ENCODE data around the gene UBE2V1.

Gene UBE2V1

GRCh38 chr20:50058662-50059402, 54.1 kb downstream of the UBE2V1 start:
- no peak for DNase-seq

GRCh38 chr20:50057714-50058053, 55.3 kb downstream of the UBE2V1 start:
- DNase-seq: no peak

DNA sequence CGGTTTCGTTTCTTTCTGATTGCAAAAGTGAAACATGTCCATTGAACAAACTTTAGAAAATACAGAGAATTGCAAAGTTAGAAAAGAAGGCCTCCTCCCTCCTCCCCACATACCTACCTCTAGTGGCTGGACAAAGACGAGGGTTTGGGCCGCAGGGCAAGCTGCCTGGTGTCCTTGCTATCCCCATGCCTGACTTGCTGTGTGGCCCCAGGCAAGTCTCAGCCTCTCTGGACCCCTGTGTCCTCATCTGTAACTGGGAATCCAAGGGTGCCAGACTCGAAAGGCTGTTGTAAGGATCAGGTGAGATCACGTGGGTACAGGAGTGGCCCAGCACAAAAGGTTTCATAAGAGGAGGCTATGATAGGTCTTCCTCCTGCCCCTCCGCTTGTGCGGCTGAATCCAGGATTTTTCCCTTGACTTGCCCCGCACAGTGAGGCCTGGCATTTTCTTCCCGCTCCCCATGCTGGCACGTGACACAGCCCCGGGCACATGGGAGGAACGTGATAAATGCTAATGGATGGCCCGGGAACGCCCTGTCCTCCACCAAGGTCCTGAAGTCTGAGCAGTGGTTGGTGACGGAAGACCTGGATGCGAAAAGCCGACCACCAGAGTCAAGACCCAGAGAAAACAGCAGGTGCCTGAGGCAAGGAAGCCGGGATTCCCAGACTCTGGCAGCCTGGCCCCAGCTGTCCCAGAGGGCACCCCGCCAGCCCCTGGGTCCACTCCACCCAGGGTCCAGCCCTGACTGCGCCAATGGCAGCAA, 55.8 kb downstream of the UBE2V1 start:
- no peak for DNase-seq

DNA sequence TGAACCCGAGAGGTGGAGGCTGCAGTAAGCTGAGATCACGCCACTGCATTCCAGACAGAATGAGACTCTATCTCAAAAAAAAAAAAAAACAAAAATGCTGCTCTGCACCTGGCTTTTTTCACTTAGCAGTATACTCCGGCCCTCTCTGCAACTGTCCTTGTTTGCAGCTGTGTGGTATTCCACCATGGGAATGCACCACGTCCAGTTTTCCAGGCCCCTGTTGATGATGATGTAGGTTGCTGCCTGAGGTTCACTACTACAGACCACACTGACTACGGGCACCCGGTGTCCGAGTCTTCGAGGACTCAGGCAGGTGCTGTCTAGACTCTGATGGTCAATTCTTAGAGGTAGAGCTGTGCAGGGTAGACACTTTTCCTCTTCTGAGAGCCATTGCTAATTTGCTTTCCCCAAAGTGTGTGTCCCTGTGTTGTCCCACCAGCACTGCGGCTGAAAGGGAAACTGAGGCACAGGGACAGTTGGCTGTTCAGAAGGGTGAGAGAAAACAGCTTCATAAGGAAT, 56.5 kb downstream of the UBE2V1 start:
- DNase-seq: no peak

- DNase-seq: no peak
Measured at GRCh38 chr20:50055524-50056083, 57.3 kb downstream of the UBE2V1 start.

GRCh38 chr20:50054626-50055511, 58.1 kb downstream of the UBE2V1 start:
- no peak for DNase-seq

GRCh38 chr20:50054231-50054547, 58.8 kb downstream of the UBE2V1 start:
- no peak for DNase-seq

DNA sequence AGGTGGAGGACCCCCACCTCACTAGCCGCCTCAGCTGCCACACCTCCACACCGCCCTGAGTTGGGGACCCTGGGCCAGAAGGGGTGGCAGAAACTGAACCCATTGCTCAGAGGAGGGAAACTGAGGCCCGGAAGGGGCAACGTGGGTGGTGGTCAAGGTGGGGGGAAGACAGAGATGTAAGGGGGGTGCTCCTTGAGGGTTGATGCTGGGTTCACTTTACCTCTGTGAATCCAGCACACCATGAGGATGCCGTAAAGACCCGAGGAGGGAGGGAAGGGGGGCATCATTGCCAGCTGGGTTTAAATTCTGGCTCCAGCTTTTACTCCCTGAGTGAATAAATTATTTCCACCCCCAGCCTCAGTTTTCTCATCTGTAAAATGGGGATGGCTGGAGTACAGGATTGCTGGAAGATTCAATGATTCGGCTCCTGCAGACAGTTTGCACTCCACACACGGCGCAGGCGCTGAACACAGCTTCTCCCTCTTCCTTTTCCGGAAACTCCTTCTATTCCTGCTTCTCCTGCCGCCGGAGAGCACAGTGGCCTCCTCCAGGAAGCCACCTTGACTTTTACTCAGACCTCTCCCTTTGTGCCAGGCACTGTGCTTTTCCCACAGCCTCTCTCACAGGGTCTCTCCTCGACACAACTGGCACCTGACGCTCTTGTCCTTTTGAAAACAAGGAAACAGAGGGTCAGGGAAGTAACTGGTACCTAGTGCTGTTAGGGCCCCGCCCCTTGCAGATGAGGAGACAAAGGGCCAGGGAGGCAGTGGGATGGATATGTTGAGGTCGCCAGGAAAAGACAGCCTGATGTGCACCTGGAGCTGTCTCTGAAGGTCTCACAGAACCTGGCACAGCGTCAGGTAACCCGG, 59.4 kb downstream of the UBE2V1 start:
- DNase-seq: no peak

DNA sequence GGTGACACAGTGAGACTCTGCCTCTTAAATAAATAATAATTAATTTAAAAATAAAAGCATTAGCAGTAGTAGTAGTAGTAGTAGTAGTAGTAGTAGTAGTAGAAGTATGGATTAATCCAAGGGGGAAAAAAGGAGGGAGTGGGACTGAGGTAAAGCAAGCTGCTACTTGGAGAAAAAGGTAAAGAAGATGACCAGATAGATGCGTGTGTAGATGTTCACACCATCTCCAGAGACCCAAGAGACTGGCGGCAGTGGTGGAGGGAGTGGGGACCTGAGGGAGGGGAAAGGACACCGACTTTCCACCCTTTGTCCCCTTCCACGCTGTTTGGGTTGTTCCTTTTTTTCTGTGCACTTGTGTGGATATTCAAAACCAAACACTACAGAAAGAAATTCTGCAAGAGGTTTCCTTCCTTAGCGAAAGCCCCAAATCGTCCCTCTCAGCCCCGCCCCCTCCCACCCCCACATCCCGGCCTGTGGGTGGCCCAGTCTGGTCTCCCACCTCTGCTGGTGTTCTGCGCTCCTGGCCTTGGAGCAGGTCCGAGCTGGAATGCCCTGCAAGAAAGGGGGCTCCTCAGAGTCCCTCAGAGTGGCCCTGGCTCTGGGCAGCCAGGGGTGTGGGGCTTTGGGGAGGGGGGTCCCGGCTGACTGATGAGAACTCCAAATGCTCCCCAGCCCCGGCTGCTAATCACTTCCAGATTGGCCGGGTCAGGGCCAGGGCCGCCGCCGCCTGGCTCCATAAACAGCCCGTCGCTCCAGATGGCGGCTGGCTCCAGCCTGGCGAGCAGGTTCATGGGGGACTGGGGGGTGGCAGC, 60.2 kb downstream of the UBE2V1 start:
- DNase-seq: no peak

- DNase-seq: no peak
Measured at GRCh38 chr20:50050660-50051308, 62.2 kb downstream of the UBE2V1 start.

DNA sequence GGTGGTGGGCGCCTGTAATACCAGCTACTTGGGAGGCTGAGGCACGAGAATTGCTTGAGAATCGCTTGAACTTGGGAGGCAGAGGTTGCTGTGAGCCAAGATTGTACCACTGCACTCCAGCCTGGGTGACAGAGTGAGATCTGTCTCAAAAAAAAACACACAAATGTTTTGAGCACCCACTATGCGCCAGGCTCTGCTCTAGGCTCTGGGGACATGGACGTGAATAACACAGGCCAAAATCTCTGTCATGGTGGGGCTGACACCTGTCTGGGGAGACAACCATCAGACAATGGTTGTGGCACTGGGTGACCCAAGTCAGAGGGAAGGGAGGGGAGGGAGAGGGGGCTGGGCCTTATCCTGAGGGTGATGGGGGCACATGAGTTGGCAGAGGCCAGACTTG, 62.7 kb downstream of the UBE2V1 start:
- no peak for DNase-seq

GRCh38 chr20:50049442-50050026, 63.4 kb downstream of the UBE2V1 start:
- DNase-seq: no peak

- DNase-seq: peak; percentile 35 to 42
Measured at GRCh38 chr20:50048420-50049166, 64.4 kb downstream of the UBE2V1 start.

DNA sequence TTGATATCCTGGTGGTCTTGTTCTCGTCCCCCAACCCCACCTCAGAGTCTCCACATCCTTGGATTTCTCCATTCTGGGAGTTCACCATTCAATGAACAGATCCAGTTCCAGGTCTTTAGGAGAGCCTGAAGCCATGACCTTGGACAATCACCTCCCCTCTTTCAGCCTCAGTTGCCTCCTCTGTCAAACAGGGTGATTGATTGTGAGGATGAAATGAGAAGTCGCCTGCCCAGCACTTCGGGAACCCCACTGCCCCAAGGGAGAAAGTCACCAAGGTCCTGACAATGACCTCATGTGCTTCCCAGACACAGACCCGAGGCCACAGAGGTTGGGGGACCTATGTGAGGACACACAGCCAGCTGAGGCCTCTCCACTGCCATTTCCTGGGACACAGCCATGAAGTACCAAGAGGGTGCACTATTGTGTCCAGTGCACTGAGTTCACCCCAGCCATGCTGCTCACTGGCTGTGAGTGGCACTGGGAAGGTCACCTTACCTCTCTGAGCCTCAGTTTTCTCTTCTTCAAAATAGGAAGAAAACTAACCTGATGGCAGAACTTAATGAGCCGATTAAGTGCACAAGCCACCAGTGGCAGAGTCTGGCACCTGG, 68.5 kb downstream of the UBE2V1 start:
- DNase-seq: no peak

- no peak for DNase-seq
Measured at GRCh38 chr20:50043573-50044352, 69.2 kb downstream of the UBE2V1 start.

- DNase-seq: no peak
Measured at GRCh38 chr20:50042370-50043313, 70.3 kb downstream of the UBE2V1 start.

Measured in CD4-positive, alpha-beta T cell treated with Interferon alpha-2 for 1 hour (primary cell).